Measurements from ENCODE around the gene UPK2.

GRCh38 chr11:118998388-118998717 is 42.3 kb downstream of the UPK2 start:
- no peak for TF ChIP-seq MYC (IDR thresholded peaks at IDR 0.05; ENCODE audit: low read depth, low read length)
- TF ChIP-seq JUN (IDR thresholded peaks at IDR 0.05; ENCODE audit: borderline replicate concordance, insufficient read depth, insufficient read length, low read depth) = no peak
- no peak for TF ChIP-seq EZH2 (IDR thresholded peaks at IDR 0.05; ENCODE audit: borderline replicate concordance, low read depth, low read length, severe bottlenecking)
- no peak for TF ChIP-seq POLR2A (IDR thresholded peaks at IDR 0.05; ENCODE audit: low read depth, low read length)
